H9 (cell line): ENCODE data around the gene STMN3. TPM values are rescaled to one million over a fixed set of nuclear protein-coding genes. Genes with fewer than 3 reads are reported as not detected.

Experiments used
- DNase-seq: peaks from one replicate; pipeline ENCODE4 v3.0.0-alpha.2; 2017
- H2AFZ ChIP-seq: one replicate; pipeline ENCODE4 v1.6.1; 2013; ENCODE audit warnings: mild to moderate bottlenecking, low read length, control low read depth, moderate library complexity
- H2AK5ac ChIP-seq: 2 replicates; pipeline ENCODE4 v1.6.1; 2013; ENCODE audit warnings: low read length, control low read depth, mixed read lengths; ENCODE audit not compliant: insufficient read length
- H2BK120ac ChIP-seq: one replicate; pipeline ENCODE4 v1.6.1; 2013; ENCODE audit warnings: low read depth, mild to moderate bottlenecking, low read length, control low read depth, inconsistent platforms; ENCODE audit not compliant: poor library complexity, severe bottlenecking
- H2BK12ac ChIP-seq: 2 replicates; pipeline ENCODE4 v1.6.1; 2013; ENCODE audit warnings: low read length, control low read depth, mixed read lengths, low read depth; ENCODE audit not compliant: insufficient read length
- H2BK15ac ChIP-seq: 2 replicates; pipeline ENCODE4 v1.6.1; 2013; ENCODE audit warnings: low read depth, low read length, control low read depth
- H2BK20ac ChIP-seq: one replicate; pipeline ENCODE4 v1.6.1; 2013; ENCODE audit warnings: low read depth, mild to moderate bottlenecking, low read length, control low read depth, inconsistent platforms; ENCODE audit not compliant: poor library complexity, severe bottlenecking
- H2BK5ac ChIP-seq: 2 replicates; pipeline ENCODE4 v1.6.1; 2013; ENCODE audit warnings: low read length, control low read depth, mixed read lengths; ENCODE audit not compliant: insufficient read length
- H3K14ac ChIP-seq: 2 replicates; pipeline ENCODE4 v1.6.1; 2013; ENCODE audit warnings: low read length, control low read depth; ENCODE audit not compliant: insufficient read depth
- H3K18ac ChIP-seq: 2 replicates; pipeline ENCODE4 v1.6.1; 2013; ENCODE audit warnings: low read depth, mild to moderate bottlenecking, mixed read lengths, low read length, control low read depth; ENCODE audit not compliant: insufficient read length
- H3K23ac ChIP-seq: 2 replicates; pipeline ENCODE4 v1.6.1; 2013; ENCODE audit warnings: low read length, control low read depth, mixed read lengths, low read depth; ENCODE audit not compliant: insufficient read length
- H3K23me2 ChIP-seq: 2 replicates; pipeline ENCODE4 v1.6.1; 2013; ENCODE audit warnings: low read depth, mild to moderate bottlenecking, mixed read lengths, low read length, control low read depth; ENCODE audit not compliant: insufficient read length, poor library complexity, severe bottlenecking
- H3K27ac ChIP-seq: 2 replicates; pipeline ENCODE4 v1.5.1; 2013; ENCODE audit warnings: low read length, control low read depth, mixed read lengths, low read depth; ENCODE audit not compliant: insufficient read length
- H3K27me3 ChIP-seq: 2 replicates; pipeline ENCODE4 v1.6.1; 2013; ENCODE audit warnings: low read length, control low read depth, inconsistent platforms; ENCODE audit not compliant: insufficient read depth
- H3K4ac ChIP-seq: 2 replicates; pipeline ENCODE4 v1.6.1; 2013; ENCODE audit warnings: low read depth, mild to moderate bottlenecking, control low read depth, inconsistent platforms, low read length, moderate library complexity
- H3K4me1 ChIP-seq: 2 replicates; pipeline ENCODE4 v1.6.1; 2013; ENCODE audit warnings: low read length, control low read depth, inconsistent platforms; ENCODE audit not compliant: insufficient read depth
- H3K4me2 ChIP-seq: 2 replicates; pipeline ENCODE4 v1.6.1; 2013; ENCODE audit warnings: low read length, control low read depth, mixed read lengths; ENCODE audit not compliant: insufficient read length, insufficient read depth
- H3K56ac ChIP-seq: 2 replicates; pipeline ENCODE4 v1.6.1; 2013; ENCODE audit warnings: low read depth, mild to moderate bottlenecking, mixed read lengths, low read length, control low read depth; ENCODE audit not compliant: insufficient read length
- H3K79me1 ChIP-seq: 2 replicates; pipeline ENCODE4 v1.6.1; 2013; ENCODE audit warnings: low read depth, mild to moderate bottlenecking, moderate library complexity, low read length, control low read depth, inconsistent platforms; ENCODE audit not compliant: insufficient read depth, poor library complexity, severe bottlenecking
- H3K79me2 ChIP-seq: 2 replicates; pipeline ENCODE4 v1.6.1; 2013; ENCODE audit warnings: low read length, control low read depth, inconsistent platforms; ENCODE audit not compliant: insufficient read depth
- H3K9ac ChIP-seq: 2 replicates; pipeline ENCODE4 v1.6.1; 2013; ENCODE audit warnings: low read length, control low read depth, mixed read lengths; ENCODE audit not compliant: insufficient read length; ENCODE audit errors: extremely low read depth
- H3K9me3 ChIP-seq: one replicate; pipeline ENCODE4 v1.6.1; 2013; ENCODE audit warnings: low read depth, low read length, inconsistent platforms; ENCODE audit not compliant: control insufficient read depth
- H3T11ph ChIP-seq: one replicate; pipeline ENCODE4 v1.6.1; 2013; ENCODE audit warnings: mild to moderate bottlenecking, low read length, control low read depth, inconsistent platforms
- H4K20me1 ChIP-seq: one replicate; pipeline ENCODE4 v1.6.1; 2013; ENCODE audit not compliant: control insufficient read depth, insufficient read length, insufficient read depth
- H4K5ac ChIP-seq: 2 replicates; pipeline ENCODE4 v1.6.1; 2013; ENCODE audit warnings: low read depth, mild to moderate bottlenecking, mixed read lengths, low read length, control low read depth; ENCODE audit not compliant: insufficient read length
- H4K8ac ChIP-seq: replicated peaks from 2 replicates; pipeline ENCODE4 v1.6.1; 2013; ENCODE audit warnings: low read length, control low read depth, mixed read lengths, low read depth; ENCODE audit not compliant: insufficient read length
- H4K91ac ChIP-seq: 2 replicates; pipeline ENCODE4 v1.6.1; 2013; ENCODE audit warnings: low read depth, mild to moderate bottlenecking, moderate library complexity, mixed read lengths, low read length, control low read depth; ENCODE audit not compliant: insufficient read length
- H3K27ac Mint-ChIP-seq, 3 experiments: 2 replicates in 2 of 3; 3 replicates in 1 of 3; pipeline ENCODE4 v1.8.0; 2020 to 2021; ENCODE audit warnings: mixed read lengths in 3 of 3, mild to moderate bottlenecking in 1 of 3, moderate library complexity in 1 of 3
- H3K27me3 Mint-ChIP-seq: 2 replicates; pipeline ENCODE4 v1.8.0; 2021; ENCODE audit warnings: low read depth, mild to moderate bottlenecking, moderate library complexity, mixed read lengths
- H3K36me3 Mint-ChIP-seq, 3 experiments: 2 replicates in 2 of 3; 3 replicates in 1 of 3; pipeline ENCODE4 v1.8.0; 2020 to 2021; ENCODE audit warnings: low read depth in 3 of 3, mixed read lengths in 3 of 3; ENCODE audit not compliant: insufficient read depth in 1 of 3
- H3K4me1 Mint-ChIP-seq, 2 experiments: 2 replicates each; pipeline ENCODE4 v1.8.0; 2020; ENCODE audit warnings: mixed read lengths in 2 of 2
- H3K4me3 Mint-ChIP-seq, 2 experiments: 2 replicates in 1 of 2; 3 replicates in 1 of 2; pipeline ENCODE4 v1.8.0; 2020 to 2021; ENCODE audit warnings: mild to moderate bottlenecking in 2 of 2, mixed read lengths in 2 of 2, moderate library complexity in 1 of 2
- H3K9me3 Mint-ChIP-seq, 2 experiments: 2 replicates in 1 of 2; 3 replicates in 1 of 2; pipeline ENCODE4 v1.8.0; 2020; ENCODE audit warnings: mild to moderate bottlenecking in 2 of 2, mixed read lengths in 2 of 2, moderate library complexity in 1 of 2
- WGBS: extraction: QIAGEN DNeasy Blood & Tissue Kit; methylation state at CpG from one replicate; pipeline ENCODE4 v1.1.7; 2013; ENCODE audit warnings: missing lambda C conversion rate, low lambda C conversion rate, mixed read lengths; ENCODE audit not compliant: insufficient read length; ENCODE audit errors: extremely low coverage; 5-methylcytosine and 5-hydroxymethylcytosine counted together
- total RNA-seq: library from RNA; stranded (reverse); gene quantifications from 2 replicates; pipeline ENCODE4 v1.2.1, GENCODE V29; 2021
- TF ChIP-seq, protein P1 (sequence below): fragments of 200-600 bp; sonication (generic); conservative IDR thresholded peaks from 3 replicates; pipeline ENCODE4 v1.8.0; 2021; ENCODE audit warnings: antibody characterized with exemption, mild to moderate bottlenecking

Gene STMN3
- total RNA-seq, 1 experiment from 2014 or later, result 54.0 TPM

DNA sequence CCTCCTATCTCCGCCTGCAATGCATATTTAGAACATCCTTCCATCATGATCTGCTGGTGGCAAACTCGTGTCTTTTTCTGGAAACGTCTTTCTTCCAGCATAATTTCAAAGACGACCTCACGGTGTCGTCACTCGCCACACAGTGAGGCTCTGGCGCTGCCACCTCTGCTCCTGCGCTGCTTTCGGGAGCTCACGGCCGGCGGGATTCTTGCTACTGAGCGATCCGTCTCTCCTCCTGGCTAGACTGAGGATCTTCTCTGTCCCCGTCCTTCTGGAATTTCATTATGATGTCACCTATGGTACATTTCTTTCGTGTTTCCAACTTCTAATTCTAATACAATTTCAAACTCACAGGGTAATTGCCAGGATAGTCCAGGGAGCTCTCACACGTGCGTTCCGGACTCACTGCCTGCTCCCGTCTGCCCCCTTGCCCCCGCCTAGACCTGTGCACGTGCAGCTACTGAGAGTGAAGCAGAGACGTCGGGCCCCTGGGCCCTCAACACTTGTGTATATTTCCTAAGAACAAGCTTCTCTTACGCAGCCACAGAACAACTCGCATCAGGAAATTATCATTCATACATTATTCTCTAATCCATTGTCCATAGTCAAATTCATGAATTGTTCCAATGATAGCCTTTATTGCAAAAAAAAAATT, 53.7 kb downstream of the STMN3 start:
- H2AFZ ChIP-seq, result no peak overlapping the region

More for the DNA sequence above, 53.7 kb downstream of the STMN3 start:
- Mint-ChIP-seq H3K4me1 (no peaks in the 10 kb centered on the region), H3K9me3 (no peaks in the 10 kb centered on the region), H3K36me3 (peaks cover 17 to 43% (median 42%) of the 10 kb centered on the region in 3 experiments; a peak in 6 of 7 replicates), H3K27me3 (no peaks in the 10 kb centered on the region), H3K27ac (peak overlapping the region in 2 of 3 experiments; percentile 45 to 76; a peak in 4 of 7 replicates), H3K4me3 (no peak overlapping the region)
- Histone ChIP-seq H3K23me2 (no peaks in the 10 kb centered on the region), H3K23ac (no peak overlapping the region), H3T11ph (no peak overlapping the region), H3K56ac (no peak overlapping the region), H3K79me1 (no peaks in the 10 kb centered on the region), H2AK5ac (no peak overlapping the region), H3K9ac (no peak overlapping the region), H2BK5ac (no peak overlapping the region), H3K4ac (no peak overlapping the region), H3K18ac (no peak overlapping the region), H3K27me3 (no peaks in the 10 kb centered on the region), H2BK12ac (no peak overlapping the region), H3K27ac (no peak overlapping the region), H3K14ac (no peak overlapping the region), H2BK15ac (no peak overlapping the region), H3K4me1 (no peaks in the 10 kb centered on the region), H3K79me2 (no peaks in the 10 kb centered on the region), H4K20me1 (no peaks in the 10 kb centered on the region), H4K91ac (no peak overlapping the region), H4K5ac (no peak overlapping the region), H2BK120ac (no peak overlapping the region), H4K8ac (no peak overlapping the region), H2BK20ac (no peak overlapping the region), H3K4me2 (no peak overlapping the region), H3K9me3 (no peaks in the 10 kb centered on the region)
- no CpG with 5 or more reads among the region's 27 CpGs for WGBS
- TF ChIP-seq, protein P1, sequence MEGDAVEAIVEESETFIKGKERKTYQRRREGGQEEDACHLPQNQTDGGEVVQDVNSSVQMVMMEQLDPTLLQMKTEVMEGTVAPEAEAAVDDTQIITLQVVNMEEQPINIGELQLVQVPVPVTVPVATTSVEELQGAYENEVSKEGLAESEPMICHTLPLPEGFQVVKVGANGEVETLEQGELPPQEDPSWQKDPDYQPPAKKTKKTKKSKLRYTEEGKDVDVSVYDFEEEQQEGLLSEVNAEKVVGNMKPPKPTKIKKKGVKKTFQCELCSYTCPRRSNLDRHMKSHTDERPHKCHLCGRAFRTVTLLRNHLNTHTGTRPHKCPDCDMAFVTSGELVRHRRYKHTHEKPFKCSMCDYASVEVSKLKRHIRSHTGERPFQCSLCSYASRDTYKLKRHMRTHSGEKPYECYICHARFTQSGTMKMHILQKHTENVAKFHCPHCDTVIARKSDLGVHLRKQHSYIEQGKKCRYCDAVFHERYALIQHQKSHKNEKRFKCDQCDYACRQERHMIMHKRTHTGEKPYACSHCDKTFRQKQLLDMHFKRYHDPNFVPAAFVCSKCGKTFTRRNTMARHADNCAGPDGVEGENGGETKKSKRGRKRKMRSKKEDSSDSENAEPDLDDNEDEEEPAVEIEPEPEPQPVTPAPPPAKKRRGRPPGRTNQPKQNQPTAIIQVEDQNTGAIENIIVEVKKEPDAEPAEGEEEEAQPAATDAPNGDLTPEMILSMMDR, result no peak
- no peak for DNase-seq
